Kidney glomerular epithelial cell (primary cell): Measurements from ENCODE around the gene PLCL2.
"Not testable (repeated sequence)": the region's sequence is repeated elsewhere in the genome, so short reads cannot be mapped to it uniquely, and the experiment has no call there.

Source experiments
- DNase-seq: peaks from one replicate; lab custom pipeline; 2025; lab: John Stamatoyannopoulos, UW

The PLCL2 gene

GRCh38 chr3:16917980-16918682 is 33.4 kb downstream of the PLCL2 start:
- no peak for DNase-seq

GRCh38 chr3:16918683-16919025 is 33.9 kb downstream of the PLCL2 start:
- no peak for DNase-seq

DNA sequence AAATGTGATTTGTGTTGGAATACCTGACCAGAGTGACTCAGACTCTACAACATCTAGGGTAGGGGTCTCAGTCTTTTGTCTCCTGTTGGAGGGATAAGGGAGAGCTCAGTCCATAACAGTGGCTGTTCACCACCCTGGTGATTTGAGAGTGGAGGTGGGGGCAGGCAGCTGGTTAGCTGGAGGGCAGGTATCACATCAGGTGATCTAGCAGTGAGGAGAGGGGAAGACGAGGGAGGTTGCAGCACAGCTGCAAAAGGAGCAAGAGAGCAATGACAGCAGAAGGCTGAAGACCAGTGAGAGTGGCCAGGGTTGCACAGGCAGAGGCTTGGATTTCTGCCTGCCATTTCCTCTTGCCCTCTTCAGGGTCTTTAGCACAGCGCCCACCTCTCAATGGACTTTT is 38.4 kb downstream of the PLCL2 start:
- DNase-seq = no peak

DNA sequence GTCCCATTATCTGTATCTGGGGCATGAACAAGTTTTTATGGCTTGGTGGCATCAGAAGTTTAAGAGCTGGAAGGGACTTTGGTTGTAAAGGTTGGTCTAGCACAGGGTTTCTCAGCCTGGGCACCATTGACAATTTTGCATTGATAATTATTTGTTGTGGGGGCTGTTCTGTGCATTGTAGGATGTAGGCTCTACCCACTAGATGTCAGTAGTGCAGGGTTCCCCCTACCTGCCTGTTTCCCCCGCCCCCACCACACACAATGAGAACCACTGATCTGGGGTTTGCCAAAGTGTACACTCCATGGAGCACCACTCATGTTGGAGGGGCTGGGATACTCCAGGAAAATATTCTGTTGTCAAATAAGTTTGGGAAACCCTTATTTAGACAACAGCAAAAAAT is 42.7 kb downstream of the PLCL2 start:
- DNase-seq = no peak

GRCh38 chr3:16928386-16929132 is 43.8 kb downstream of the PLCL2 start:
- DNase-seq = no peak

- no peak for DNase-seq
Measured at GRCh38 chr3:16929311-16929710, 44.6 kb downstream of the PLCL2 start.

DNA sequence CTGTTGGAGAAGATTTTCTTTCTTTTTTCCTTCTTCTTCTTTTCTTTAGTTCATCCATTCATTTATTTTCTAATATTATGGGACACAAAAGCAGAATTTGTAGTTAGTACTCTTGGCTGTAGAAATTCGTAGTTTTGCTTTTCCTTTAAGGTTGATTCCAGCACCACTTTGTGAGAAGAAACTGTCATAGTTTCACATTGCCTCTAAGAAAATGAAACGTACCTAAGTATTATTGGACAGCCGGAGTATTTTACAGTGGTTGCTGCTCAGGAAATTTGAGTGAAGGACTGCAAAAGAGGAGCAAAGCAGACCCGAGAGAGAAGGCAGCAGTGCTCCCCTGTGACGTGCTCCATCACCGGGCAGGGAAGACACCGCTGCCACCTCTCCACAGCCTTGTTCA is 48.1 kb downstream of the PLCL2 start:
- no peak for DNase-seq

GRCh38 chr3:16935781-16936180 is 51.0 kb downstream of the PLCL2 start:
- no peak for DNase-seq

DNA sequence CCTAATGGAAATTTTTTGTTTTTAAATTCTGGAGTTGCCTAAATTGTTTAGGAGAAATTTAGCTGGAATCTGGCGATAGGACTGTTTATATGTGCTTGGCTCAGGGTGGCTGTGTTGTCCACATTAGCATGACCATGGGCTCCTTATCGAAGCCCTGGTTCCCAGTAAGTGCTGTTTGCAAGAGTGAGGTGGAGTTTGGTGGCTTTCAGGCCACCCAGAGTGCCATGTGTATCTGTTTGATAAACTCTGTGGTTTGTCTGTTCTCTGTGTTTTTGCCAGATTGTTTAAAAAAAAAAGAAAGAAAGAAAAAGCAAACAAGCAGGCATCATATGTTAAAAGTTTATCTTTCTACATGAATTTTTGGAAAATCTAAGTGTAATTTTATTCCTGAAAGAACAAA is 51.5 kb downstream of the PLCL2 start:
- no peak for DNase-seq

- no peak for DNase-seq
Measured at GRCh38 chr3:16936676-16937230, 52.0 kb downstream of the PLCL2 start.

DNA sequence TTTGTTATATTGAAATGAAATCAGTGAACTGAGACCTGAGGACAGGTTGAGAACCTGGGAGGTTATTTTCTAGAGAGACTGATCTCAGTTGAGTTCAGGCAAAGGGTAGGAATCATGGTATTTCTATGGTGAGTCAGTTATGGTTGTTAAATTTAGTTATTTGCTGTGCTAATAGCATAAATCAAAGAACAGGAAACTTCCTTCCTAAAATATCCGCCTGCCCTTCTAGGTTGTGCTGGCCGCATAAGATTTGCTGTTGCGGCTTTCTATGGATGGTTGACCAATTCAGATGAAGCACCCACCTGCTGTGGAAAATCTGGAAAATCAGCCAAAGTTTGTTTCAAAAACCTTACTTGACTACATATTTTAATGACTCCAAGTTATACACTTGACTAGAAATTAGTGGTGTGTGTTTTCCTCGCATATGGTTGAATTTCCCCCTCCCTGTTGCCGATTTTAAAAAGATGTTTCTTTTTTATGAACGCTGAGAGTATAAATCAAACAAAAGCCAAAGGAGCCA is 52.6 kb downstream of the PLCL2 start:
- no peak for DNase-seq

DNA sequence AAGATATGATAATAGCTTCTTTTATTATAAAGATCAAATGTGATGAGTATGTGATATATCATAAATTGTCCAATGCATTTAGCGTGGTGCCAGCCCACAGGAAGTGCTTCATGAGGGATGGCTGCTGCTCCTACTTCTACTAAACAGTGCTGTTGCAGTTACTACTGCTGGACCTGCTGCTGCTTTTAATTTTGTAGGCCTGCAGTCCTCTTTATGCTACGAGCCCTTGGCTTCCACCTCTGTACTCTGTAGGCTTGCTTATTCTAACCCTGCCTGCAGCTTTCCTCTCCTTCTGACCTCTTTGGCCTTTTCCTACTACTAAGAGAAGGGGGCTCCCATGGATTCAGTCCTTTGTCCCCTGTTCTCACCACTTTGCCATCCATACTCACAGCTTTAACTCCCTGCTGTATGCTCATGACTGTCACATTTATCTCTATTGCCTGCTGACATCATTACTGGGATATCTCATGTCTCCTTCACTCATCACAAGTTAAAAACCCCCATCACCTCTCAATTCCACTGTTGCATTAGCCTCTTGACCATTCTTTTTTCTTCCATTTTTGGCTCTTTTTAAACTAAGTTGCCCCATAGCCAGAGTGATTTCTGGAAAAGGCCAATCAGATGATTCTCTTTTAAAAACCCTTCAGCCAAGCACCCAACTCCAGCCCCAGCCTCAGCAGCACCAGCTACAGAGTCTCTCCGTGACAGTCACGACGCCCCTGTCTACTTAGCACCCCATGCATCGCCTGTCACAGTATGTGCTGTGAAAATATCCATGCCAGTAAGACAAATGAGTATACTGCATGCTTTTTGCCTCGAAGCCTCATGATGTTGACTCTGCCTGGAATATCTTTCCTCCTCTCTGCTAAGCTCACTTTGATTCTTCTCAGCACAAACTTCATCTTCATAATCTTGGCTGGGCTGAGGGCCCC is 56.3 kb downstream of the PLCL2 start:
- no peak for DNase-seq

- DNase-seq = no peak
Measured at GRCh38 chr3:16942955-16943354, 58.2 kb downstream of the PLCL2 start.

- no peak for DNase-seq
Measured at GRCh38 chr3:16943857-16944256, 59.1 kb downstream of the PLCL2 start.

- no peak for DNase-seq
Measured at GRCh38 chr3:16944356-16944755, 59.6 kb downstream of the PLCL2 start.

GRCh38 chr3:16945330-16945729 is 60.6 kb downstream of the PLCL2 start:
- no peak for DNase-seq

DNA sequence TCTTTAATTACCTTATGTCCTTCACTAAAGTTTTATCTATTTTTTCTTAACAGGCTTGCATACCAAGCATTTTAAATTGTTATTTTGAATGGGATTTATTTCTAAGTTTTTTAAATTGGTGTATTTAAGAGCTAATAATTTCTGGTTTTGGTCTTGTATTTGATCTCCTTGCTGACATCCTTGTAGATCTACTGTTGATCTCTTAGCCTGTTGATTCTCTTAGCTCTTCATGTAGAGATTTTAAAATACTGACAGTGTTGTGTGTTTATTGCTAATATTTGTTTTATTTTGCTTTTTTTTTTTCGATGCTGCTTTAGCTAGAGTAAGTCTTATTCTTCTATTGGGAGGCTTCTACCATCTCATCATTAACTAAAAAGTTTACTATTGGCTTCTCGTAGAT is 65.5 kb downstream of the PLCL2 start:
- DNase-seq = no peak

GRCh38 chr3:16950845-16951244 is 66.1 kb downstream of the PLCL2 start:
- DNase-seq = no peak

GRCh38 chr3:16957852-16958251 is 73.1 kb downstream of the PLCL2 start:
- DNase-seq = not testable (repeated sequence)

GRCh38 chr3:16960125-16960524 is 75.4 kb downstream of the PLCL2 start:
- DNase-seq = no peak

GRCh38 chr3:16961621-16962205 is 77.0 kb downstream of the PLCL2 start:
- DNase-seq = no peak

- DNase-seq = no peak
Measured at GRCh38 chr3:16975083-16975482, 90.3 kb downstream of the PLCL2 start.
